HG03354 (cell line): ENCODE measurements around the gene RALGAPB.
"Not testable (repeated sequence)": the region's sequence is repeated elsewhere in the genome, so short reads cannot be mapped to it uniquely, and the experiment has no call there.

Experiments used
- ATAC-seq: cut with Tn5 transposase; IDR thresholded peaks from one replicate; pipeline ENCODE4 v1.9.1; 2021; ENCODE audit warnings: mild to moderate bottlenecking; ENCODE audit not compliant: unreplicated experiment, poor library complexity, severe bottlenecking

RALGAPB gene

DNA sequence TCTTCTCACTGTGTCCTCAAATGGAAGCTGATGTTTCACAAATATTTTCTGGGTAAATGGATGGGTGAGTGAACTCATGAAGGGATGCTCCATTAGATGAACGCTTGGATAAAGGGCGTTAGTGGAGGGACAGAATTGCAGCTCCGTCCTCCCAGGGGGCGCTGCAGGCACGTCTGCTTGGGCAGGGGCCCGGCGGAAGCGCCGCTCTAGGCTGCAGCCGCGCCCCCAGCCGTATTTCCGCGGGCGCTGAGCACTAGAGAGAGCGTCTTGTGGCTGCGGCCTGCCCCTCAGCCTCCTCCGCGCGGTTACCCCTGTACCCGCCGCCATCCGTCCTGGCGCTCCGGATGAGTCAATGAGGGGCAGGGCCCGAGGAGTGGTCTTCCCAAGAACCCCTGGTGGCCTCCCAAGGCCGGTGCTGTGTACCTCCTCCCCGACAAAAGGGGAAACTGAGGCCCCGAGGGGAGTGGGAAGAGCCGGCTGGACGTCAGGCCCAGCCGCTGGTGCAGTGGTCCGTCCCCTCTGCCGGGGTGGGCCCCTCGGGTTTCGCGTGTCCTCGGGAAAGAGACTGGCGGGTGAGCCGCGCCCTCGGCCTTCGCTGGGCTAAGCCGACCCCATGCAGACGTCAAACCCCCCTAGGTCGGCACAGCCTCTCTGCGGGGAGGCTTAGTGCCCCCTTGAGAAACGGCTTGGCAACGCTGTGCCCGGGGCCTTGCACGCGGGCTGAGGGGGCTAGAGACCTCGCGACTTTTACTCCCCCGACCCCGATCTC, 26.0 kb upstream of the RALGAPB start:
- ATAC-seq, result peak; percentile 88

GRCh38 chr20:38447251-38447661, 25.4 kb upstream of the RALGAPB start:
- no peak for ATAC-seq

DNA sequence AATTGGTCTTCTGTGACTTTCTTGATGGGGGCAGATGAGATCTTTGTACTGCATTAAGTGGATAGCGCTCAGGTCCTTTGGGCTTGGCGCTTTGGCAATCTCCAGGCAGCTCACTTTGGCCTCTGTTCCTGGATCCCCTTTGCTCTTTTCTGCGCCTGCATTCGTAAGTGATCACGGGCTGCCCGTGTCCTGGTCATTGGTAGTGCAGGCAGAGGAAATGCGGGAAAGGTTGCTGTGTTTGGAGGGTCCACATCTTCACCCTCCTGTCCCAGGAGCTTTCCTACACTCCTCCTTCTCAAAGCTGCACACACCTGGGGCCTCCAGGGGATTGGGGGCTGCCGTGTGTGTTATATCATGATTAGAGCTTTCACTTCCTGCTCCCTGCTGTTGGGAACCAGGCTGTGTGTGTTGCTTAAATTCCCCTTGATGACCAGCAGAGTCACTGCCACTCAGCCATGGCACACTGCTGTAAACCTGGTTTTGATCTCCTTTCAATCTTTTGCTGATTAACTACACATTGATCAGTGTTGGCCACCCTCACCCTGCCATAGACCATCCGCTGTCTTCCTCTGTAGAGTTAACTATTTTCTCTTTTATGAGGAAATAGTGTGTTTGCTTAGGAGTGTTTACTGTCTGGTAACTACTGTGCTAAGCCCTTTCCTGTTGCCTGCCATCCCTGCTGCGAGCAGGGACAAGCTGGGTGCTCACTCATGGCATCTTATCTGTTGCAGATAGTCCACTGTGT, 24.5 kb upstream of the RALGAPB start:
- ATAC-seq, result no peak

DNA sequence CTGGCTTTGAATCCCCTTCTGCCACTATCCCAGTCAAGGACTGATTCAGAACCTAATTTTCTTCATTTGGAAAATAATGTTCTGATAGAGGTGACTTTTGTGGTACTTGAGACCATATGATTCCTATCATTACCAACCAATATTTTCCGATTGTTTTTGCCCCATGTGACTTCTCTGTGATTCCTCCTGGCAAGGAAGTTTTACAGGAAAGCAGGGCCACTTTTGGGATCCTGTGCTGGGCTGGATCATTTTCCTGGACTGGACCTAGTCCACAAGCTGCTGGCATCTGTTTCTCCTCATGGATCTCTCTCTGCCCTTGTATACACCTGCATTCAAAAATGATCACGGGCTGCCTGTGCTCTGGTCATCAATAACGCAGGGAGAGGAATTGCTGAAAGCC, 23.6 kb upstream of the RALGAPB start:
- ATAC-seq, result no peak

DNA sequence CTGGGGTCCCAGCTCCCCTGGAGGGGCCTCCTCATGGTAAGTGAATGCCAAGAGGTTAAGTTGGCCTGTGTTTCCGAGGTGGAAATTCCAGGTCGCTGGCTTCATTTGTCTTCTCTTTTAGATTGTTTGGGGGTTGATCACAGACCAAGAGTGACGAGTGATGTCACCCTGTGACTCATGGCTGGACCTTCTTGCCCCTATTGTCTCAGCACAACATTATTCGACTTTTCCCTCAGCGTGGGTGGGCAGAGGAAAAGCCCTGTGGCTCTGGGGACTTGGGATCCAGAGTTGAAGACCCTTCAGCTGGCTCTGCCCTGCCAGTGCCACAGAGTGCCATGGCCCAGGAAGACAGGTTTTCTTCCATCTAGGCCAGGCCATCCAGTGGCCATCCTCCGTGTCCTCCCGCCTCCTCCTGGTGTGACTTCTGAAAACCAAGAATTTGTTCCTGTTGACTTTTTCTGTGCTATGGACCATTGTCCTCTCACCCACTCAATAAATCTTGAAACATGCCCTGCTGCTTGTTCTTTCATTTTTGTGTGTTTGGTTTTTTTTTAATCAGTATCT, 22.1 kb upstream of the RALGAPB start:
- no peak for ATAC-seq

DNA sequence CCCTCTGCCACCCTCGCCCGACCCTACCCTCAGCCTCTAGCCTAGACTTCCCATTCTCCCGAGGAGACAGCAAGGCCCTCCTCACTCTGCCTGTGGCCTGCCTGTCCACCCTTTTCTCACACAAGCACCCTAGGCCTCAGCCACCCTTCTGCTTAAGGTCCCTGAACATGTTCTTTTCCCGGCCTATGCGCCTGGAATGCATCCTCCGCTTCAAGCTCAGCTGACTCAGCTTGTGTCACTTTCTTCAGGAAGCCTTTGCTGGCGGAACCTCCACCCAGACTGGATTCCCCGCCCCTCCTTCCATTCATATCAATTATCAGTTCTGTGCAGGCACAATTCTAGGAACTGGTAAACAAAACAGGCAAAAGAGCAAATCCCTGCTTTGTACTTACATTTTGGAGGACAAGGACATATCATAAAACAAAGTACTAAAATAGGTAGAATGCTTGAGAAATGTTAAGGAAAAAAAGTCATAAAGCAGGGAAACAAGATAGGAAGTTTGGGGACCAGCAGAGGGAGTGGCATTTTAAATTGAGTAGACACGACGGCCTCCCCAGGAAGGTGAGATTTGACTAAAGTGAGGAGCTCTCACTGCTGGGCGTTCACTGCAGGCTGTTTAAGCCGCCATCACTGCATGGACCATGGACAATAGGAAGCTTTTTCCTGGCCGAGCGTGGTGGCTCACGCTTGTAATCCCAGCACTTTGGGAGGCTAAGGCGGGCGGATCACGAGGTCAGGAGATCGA, 19.6 kb upstream of the RALGAPB start:
- no peak for ATAC-seq

GRCh38 chr20:38453941-38454340, 18.7 kb upstream of the RALGAPB start:
- no peak for ATAC-seq

DNA sequence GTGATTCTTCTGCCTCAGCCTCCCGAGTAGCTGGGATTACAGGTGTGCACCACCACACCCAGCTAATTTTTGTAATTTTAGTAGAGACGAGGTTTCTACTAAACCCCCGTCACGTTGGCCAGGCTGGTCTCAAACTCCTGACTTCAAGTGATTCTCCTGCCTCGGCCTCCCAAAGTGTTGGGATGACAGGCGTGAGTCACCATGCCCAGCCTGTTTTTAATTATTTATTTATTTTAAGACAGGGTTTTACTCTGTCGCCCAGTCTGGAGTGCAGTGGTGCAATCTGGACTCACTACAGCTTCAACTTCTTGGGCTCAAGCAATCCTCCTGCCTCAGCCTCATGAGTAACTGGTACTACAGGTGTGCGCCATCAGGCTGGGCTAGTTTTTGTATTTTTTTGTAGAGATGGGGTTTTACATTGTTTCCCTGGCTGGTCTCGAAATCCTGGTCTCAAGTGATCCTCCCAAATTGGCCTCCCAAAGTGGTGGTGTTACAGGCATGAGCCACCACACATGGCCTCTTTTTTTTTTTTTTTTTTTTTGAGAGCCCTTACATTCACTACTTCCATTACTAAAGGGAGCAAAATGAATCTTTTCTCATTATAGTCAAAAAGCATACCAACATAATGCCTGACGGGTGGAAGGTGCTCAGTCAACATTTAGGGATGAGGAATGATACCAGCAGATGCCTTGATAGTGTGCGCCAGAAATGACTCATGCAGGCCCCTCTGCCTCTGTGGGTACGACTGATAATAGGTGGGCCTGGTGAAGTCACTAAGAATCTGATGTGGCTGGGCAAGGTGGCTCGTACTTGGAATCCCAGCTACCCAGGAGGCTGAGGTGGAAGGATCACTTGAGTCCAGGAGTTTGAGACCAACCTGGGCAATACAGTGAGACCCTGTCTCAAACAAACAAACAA, 17.8 kb upstream of the RALGAPB start:
- ATAC-seq, result no peak

GRCh38 chr20:38458314-38458713, 14.3 kb upstream of the RALGAPB start:
- ATAC-seq, result no peak

DNA sequence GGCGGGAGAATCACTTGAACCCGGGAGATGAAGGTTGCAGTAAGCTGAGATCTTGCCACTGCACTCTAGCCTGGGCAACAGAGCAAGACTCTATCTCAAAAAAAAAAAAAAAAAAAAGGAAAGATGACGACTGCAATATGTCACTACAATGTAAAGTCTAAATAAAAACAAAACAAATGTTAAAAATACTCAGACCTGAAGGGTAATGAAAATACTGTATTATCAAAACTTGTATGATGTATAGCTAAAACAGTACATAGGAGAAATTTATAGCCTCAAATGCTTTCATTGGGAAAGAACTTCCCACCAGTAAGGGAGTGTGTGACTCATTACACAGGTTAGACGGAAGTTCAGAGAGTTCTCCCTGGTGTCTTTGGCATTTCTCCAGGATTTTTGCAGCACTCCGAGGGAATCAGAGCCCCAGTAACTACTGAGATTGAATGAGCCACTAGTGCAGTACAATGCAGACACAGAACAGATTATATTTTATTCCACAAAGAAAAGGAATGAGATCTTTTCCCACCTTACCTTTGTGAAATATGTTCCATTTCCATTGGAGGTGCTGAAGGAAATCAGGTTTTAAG, 12.5 kb upstream of the RALGAPB start:
- no peak for ATAC-seq

DNA sequence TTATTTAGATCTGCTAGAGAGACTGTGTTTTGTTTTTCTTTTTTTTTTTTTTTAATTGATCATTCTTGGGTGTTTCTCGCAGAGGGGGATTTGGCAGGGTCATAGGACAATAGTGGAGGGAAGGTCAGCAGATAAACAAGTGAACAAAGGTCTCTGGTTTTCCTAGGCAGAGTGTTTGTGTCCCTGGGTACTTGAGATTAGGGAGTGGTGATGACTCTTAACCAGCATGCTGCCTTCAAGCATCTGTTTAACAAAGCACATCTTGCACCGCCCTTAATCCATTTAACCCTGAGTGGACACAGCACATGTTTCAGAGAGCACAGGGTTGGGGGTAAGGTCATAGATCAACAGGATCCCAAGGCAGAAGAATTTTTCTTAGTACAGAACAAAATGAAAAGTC, 12.0 kb upstream of the RALGAPB start:
- not testable (repeated sequence) for ATAC-seq

DNA sequence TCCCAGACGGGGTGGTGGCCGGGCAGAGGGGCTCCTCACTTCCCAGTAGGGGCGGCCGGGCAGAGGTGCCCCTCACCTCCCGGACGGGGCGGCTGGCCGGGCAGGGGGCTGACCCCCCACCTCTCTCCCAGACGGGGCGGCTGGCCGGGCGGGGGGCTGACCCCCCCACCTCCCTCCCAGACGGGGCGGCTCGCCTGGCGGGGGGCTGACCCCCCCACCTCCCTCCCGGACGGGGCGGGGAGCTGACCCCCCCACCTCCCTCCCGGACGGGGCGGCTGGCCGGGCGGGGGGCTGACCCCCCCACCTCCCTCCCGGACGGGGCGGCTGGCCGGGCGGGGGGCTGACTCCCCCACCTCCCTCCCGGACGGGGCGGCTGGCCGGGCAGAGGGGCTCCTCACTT, 11.5 kb upstream of the RALGAPB start:
- not testable (repeated sequence) for ATAC-seq

- ATAC-seq, result not testable (repeated sequence)
These were observed 11.1 kb upstream of the RALGAPB start for GRCh38 chr20:38461569-38461968.

DNA sequence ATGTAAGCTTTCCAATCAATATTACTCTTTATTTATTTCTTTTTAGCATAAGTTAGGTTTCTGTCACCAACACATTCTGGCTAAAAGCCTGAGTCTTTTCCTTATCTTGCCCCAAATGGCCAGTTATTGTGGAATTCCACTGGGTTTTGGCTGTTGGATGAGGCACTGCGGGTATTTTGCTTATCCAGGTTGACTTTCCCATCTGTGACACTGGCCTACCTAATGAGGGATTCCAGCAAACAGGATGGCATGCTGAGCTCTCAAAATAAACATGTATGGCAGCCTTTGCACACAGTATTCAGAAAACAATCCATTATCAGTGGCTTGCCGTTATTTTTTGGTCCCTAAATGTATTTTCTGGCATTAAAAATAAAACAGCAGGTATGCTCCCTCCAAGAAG, 6.5 kb upstream of the RALGAPB start:
- no peak for ATAC-seq

DNA sequence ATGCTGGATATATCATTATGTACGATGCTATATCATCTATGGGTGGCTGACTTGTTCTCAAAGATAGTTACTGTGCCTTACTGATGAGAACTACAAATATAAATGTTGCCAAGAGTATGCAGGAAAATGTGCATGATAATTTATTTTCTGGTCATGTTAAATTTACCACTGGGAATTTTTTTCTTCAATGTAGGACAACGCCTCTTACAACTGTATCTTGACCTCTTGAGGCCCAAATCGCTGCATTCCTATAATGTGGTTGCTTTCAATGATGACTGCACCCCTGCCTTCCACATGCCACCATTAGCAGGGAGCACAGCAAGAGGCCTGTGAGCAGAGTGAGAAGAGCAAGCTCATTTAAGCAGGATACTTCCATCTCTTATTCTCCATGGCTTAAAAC, 5.7 kb upstream of the RALGAPB start:
- ATAC-seq, result no peak

DNA sequence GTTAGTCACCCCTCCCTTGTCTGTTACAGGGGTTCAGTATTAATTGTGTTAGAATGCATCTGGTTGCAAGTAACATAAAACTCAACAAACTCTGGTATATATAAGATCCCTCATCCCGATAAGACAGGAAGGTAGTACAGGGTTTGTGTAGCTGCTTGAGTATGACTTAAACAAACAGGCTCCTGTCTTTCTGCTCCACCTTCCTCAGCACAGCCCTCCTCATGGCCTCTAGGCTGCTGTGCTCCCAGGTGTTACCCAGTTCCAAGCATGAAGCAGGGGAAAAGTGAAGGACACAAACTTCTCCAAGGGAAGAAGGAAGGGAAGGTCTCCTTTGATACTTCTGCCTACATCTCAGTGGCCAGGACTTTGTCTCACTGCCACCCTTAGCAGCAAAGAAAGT, 1.4 kb upstream of the RALGAPB start:
- ATAC-seq, result no peak

DNA sequence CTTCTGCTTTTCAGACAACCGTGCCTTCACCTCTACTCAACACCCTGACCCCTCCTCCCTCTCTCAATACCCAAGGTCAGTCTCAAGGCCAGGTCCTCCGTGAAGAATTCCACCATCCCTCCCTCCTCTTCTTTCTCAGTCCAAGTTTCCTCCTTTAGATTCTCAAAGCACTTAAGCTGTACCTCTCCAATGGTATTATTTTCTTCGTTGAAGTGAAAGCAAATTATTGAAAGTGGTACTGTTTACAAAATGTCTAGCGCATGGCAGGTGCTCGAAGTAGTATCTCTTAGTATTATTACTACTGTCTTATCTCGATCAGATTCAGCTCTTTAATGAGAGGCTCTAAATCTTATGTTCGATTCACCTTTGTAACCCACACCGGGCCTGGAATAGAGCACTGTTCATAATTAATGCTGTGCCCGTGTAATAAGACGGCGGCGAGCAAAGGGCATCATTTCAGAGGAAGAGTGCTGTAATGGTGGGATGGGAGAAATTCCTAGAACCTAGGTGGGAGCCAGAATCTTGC, 593 bp upstream of the RALGAPB start:
- no peak for ATAC-seq

GRCh38 chr20:38473367-38473795, 738 bp downstream of the RALGAPB start:
- peak; percentile 2 for ATAC-seq

DNA sequence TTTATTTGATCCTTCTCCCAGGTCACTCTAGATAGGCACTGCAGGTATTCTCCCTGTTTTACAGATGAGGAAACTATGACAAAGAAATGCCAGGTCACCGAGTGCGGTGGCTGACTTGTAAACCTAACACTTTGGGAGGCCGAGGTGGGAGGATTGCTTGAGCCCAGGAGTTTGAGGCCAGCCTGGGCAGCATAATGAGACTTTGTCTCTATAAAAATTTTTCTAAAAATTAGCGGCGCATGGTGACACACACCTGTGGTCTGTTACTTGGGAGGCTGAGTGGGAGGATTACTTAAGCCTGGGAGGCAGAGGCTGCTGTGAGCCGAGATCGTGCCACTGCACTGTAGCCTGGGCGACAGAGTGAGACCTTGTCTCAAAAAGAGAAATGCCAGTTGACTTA, 5.1 kb downstream of the RALGAPB start:
- no peak for ATAC-seq
